ENCODE measurements around the gene FMNL2. TPM values are rescaled to one million over a fixed set of nuclear protein-coding genes. Genes with fewer than 3 reads are reported as not detected.

FMNL2 gene
- total RNA-seq, 1 donor from 2014 or later, result 129 TPM

DNA sequence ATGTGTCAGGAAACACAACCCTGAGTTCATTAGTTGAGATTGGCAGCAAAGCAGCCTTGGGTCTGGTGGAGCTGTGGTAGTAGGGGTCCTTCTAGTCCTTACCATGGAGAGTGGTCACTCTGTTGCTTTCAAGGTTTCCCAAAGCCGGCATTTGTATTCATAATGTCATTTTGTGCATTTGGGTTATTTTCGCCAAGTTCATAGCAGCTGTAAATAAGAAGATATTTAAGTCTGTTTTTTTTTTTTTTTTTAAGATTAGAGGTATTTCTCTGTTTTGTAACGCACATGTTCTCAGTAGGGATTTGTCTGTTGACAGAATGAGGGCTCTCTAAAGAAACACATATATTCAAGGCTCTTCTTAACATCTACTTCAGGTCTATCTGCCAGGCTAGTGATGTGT, 268.2 kb downstream of the FMNL2 start:
- no peak for DNase-seq (ENCODE audit: low spot score)
- intact Hi-C loops (cut with DNase I), result no loop called here

DNA sequence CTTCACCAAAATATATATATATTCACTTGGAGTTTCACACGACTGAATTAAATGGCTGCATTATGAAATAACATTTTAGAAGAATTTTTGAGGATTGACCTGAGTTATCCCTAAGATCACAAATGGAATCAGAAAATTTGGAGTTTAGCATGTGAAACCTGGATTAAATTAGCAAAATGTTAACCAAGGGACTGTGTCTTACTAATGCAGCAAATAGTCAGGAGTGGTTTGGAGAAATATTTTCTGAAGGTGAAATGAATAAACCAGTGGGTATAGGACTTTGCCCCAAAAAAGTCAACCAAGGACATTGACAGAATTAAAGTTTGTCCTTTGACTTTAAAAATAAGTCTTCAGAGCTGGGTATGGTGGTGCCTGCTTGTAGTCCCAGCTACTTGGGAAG, 271.1 kb downstream of the FMNL2 start:
- intact Hi-C loops (cut with DNase I), result no loop called here
- DNase-seq (ENCODE audit: low spot score) (no peak), ATAC-seq (no peak)

More for the DNA sequence above, 268.2 kb downstream of the FMNL2 start:
- no peak for ATAC-seq

DNA sequence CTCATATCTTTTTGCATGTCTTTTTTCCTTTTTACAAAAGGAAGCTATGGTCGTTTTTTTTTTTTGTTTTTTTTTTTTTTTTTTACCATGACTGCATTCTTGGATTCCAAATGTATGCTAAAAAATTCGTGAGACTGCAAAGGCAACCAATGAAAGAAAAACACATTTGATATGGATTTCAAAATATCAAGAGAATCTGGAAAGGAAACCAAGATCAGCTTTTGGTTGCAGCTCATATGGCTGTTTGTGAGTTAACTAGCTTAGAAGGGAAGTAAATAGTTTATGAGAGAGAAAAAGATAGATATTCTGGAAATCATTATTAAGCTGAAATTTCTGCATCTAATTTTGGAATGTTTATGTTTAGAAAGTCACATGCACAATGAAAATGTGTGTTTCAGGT, 272.0 kb downstream of the FMNL2 start:
- intact Hi-C loops (cut with DNase I), result no loop called here
- DNase-seq (ENCODE audit: low spot score) (no peak), ATAC-seq (no peak)

- no peak for DNase-seq (ENCODE audit: low spot score)
- intact Hi-C loops (cut with DNase I), result no loop called here
- no peak for ATAC-seq
Measured at GRCh38 chr2:152607793-152608300, 272.9 kb downstream of the FMNL2 start.

DNA sequence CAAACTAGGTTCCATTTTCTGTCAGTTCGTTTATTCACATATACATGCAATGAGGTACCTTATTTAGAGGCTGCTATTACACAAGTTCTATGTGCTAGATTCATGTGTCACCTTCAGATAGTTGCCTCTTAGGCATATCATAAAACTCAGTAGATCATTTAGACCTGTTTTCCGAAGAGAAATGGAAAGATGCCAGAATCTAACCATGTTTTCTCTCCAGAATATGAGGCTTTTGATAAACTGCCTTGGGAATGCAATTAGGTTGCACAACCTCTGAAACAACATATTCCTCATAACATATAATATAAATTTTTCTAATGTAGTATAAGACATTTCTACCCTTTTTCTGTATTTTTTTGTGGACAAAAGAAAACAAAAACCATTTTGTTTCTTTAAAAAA, 274.2 kb downstream of the FMNL2 start:
- DNase-seq (ENCODE audit: low spot score), result no peak
- no peak for ATAC-seq
- intact Hi-C loops (cut with DNase I), result no loop called here

- intact Hi-C loops (cut with DNase I), result no loop called here
- DNase-seq (ENCODE audit: low spot score) (no peak), ATAC-seq (no peak)
Measured at GRCh38 chr2:152609699-152610098, 274.7 kb downstream of the FMNL2 start.

GRCh38 chr2:152611458-152612231, 276.7 kb downstream of the FMNL2 start:
- intact Hi-C loops (cut with DNase I), result no loop called here
- peak; percentile 69 for DNase-seq (ENCODE audit: low spot score)
- ATAC-seq, result peak; percentile 98

DNA sequence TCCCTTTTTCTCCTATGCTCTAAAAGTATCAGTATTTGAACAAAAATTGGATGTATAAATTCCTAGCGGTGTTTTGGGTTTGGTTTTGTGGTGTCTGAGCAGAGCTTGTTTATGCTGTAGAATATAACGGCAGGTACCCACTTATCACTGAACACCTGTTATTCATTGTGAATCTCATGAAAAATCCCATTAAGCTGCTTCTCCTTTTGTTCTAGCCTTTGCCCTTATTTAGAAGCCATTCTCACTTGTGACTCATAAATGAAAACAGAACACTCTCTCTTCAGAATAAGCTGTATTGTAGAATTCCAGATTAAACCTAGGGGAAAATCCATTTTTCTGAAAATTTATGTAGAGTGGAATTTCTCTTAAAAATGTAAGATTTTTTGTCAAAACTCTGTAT, 278.3 kb downstream of the FMNL2 start:
- intact Hi-C loops (cut with DNase I), result no loop called here
- ATAC-seq (no peak), DNase-seq (ENCODE audit: low spot score) (no peak)

DNA sequence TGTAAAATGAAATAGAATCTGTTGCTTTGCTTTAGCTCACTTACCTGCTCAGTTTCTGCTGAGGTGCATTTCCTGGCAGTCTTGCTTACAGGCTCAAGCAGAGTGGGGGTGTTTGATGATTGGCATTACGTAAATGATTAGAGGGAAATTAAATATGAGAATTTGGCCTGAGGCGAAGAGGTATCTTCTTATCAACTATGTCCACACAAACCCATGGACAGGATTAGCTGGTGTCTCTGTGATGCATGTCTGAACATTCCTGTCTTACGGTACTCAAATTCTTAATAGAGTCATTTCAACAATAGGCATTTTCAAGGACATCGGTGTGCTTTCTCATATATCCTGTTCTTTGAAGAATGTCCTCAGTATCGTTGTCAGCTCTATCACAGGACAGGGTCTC, 280.2 kb downstream of the FMNL2 start:
- ATAC-seq (no peak), DNase-seq (ENCODE audit: low spot score) (no peak)
- intact Hi-C loops (cut with DNase I), result no loop called here

DNA sequence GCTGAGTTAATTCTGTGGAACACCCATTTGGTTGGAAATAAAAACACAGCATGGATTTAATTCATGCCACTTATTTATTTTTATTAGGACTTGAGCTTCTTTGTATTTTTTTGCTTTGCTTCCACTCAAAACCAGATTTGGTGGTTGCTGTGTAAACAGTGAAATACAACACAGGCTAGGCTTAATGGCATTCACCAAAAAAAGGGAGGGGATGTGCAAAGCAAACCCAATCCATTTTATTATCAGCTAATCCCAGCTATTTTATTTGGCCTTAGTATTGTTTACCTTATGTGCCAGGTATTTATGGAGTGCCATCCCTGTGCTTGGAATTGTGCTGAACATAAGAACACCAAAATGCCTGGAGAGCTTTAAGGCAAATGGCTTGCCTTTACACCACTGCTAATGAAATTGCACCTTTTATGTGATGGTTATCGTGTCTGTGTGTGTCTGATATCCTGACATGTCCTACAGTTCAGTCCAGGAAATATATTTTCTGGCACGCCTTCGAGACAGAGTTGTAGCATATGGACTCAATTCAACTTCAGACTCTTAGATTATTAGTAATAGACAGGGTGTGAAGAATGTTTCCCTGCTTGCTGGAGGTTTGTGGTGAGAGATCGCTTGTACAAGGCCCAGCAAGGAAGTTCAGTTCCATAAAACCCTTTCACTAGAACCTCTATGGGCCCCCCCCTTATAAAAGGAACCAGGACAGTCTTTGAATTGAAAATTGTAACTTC, 282.6 kb downstream of the FMNL2 start:
- ATAC-seq (no peak), DNase-seq (ENCODE audit: low spot score) (no peak)
- intact Hi-C loops (cut with DNase I), result no loop called here

DNA sequence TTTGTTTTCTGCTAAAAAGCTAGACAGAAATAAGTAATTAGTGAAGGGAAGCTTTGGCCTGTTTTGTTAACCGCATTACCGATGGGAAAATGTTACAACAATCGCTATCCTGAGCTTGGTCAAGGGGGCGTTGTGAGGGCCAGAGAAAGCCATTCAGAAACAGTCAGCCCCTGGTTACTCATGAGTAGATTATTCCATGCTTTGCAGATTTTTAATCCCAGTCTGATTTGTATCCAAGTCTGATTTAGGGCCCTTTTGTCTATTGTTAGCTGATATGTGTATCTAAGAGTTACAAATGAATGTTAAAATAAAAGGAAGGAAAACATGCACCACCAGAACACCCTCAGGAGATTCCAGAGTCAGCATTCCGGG, 283.2 kb downstream of the FMNL2 start:
- DNase-seq (ENCODE audit: low spot score), result no peak
- peak; percentile 88 for ATAC-seq
- intact Hi-C loops (cut with DNase I), result no loop called here

DNA sequence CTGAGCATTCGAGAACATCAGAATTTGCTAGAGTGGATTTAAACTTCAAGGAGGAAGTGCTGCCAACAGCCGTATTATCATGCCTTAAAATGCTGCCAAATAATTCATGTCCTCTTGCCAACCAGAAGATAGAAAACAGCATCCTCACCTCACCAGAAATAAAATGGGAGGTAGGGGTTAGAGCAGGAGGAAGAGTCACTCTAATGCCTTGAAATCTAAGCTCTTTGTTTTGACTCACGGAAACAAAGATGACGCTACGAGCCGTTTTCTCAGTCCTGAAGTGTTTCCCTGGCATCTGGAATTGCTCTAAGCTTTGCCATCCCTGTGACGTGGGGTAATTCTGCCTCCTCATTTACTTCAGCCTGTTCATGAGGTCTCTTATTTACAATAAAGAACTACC, 285.2 kb downstream of the FMNL2 start:
- no peak for DNase-seq (ENCODE audit: low spot score)
- no peak for ATAC-seq
- intact Hi-C loops (cut with DNase I), result no loop called here

DNA sequence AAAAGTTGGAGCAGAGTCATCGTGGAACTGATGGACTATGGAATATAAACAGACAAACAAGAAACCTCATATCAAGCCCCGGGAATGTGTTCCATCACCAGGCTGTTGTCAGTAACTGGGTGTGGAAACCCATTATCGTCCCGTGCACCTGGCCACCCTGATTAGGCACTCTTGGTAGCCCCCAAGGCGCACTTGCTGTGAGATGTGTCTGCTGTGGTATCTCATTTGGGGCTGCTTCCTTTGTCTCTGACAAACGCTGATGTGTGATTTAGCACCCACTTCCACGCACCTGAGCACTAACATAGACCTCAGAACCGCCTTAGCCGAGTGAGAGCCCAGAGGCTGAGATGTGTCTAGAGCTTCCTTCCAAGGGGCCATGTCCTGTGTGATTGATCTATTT, 286.0 kb downstream of the FMNL2 start:
- intact Hi-C loops (cut with DNase I), result no loop called here
- DNase-seq (ENCODE audit: low spot score) (no peak), ATAC-seq (no peak)

- DNase-seq (ENCODE audit: low spot score) (peak; percentile 73), ATAC-seq (no peak)
- intact Hi-C loops (cut with DNase I), result no loop called here
Measured at GRCh38 chr2:152622219-152622618, 287.2 kb downstream of the FMNL2 start.

DNA sequence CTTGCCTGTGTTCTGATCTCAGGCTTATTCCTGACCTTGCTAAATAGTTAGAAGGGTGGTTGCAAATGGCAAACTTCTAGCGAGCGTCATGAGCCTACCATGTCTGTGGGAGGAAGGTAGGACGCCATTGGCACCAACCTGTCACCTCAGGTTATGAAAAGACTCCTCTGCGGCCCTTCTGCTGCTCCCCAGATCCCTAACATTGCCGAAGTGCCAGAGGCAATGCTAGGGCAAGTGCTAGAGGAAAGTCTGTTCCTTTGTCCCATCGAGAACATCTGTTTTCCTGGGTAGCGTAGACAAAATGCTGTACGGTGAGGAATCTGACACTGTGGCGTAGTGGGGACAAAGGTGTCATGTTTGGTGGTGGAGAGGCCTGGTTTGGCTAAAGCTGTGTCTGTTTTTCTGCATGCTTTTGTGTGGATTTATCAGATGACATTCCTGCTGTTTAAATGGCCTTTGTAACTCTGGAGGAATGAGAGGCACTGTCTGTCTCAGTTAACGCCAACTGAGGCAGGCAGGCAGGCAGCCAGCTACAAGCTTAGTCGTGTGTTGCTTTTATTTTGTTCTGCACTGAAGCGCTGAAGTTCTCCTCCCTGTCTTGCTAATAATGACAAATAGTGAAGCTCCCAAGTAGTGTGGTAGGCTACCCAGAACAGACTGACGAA, 288.2 kb downstream of the FMNL2 start:
- ATAC-seq (no peak), DNase-seq (ENCODE audit: low spot score) (no peak)
- intact Hi-C loops (cut with DNase I), result no loop called here

DNA sequence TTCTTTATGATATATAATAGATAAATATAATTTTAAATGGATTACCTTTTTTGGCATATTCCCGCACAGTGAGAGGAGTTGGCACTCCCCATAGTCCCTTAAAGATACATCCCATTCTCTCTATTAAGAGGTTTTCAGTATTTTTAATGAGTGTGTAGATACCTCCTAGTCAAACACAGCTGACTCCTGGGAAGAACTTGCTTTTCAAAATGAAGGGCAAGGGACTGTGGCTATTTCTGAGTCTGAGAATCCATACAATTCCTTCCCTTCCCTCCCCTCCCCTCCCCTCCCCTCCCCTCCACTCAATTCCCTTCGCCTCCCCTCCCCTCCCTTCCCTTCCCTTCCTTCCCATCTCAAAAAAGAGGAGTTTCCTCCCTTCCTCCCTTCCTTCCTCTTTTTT, 288.8 kb downstream of the FMNL2 start:
- intact Hi-C loops (cut with DNase I), result no loop called here
- DNase-seq (ENCODE audit: low spot score), result no peak
- ATAC-seq, result no peak

DNA sequence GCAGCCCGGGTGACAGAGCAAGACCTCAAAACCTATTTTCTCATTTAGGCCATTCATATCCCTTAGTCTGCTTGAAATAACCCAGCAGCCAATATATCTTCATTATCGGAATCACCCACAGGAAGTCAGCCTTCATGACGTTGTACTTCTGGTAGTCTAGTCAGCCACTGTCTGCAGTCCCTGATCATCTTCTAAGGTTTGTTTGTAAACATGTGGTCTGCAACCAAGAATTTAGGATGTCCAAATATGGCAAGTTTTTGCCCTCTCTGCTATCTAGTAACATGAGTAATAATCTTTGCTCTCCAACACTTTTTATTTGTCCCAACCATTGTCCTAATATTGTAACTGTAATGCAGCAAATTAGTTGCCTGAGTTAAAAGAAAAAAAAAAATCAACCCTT, 289.8 kb downstream of the FMNL2 start:
- intact Hi-C loops (cut with DNase I), result no loop called here
- ATAC-seq (no peak), DNase-seq (ENCODE audit: low spot score) (no peak)

DNA sequence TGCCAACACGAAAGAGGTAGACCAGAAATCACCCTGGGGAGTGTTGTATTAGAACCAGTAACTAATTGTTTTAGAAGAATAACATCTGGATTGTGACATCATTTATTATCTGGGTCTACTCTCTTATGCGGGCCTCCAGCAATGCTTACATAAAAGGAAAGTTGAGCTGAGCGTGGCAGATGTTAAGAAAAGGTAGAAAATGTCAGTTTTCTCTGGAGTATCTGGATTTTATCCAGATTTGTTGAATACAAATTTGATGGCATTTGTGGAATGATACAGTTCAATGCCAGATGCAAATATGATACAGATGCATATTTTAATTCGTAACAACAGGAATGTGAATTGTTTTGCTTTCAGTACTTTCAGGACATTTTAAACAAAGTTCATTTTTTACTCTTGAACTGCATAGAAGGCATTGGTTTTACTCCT, 292.0 kb downstream of the FMNL2 start:
- intact Hi-C loops (cut with DNase I), result no loop called here
- ATAC-seq, result peak; percentile 12

DNA sequence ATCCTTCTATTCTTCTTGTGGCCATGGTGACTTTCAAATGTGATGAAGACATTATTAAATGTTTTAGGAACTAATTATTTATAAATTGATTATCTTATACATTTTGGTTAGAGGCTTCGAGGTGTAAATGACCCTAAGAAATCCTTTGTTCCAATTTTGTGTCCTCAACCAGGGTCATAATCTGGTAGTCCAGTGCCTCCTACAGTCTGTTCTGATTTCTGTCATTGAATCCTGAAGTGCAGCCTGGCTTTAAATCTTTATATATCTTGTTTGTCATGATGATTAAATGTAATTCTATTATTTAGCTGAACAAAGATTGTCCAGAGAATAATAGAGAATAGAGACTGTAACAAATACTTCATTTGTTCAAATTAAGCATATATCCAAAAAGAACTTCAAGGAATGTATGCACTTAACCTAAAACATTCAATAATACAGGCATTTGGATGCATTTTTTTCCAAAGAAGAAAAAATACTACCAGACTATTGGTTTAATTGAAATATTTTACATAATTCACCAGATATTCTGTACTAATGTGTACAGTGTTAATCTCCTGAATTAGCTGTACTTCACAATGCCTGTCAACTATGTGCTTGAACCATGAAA, 292.5 kb downstream of the FMNL2 start:
- ATAC-seq, result peak; percentile 80
- intact Hi-C loops (cut with DNase I), result no loop called here

More for the DNA sequence above, 292.0 kb downstream of the FMNL2 start:
- DNase-seq (ENCODE audit: low spot score), result no peak

DNA sequence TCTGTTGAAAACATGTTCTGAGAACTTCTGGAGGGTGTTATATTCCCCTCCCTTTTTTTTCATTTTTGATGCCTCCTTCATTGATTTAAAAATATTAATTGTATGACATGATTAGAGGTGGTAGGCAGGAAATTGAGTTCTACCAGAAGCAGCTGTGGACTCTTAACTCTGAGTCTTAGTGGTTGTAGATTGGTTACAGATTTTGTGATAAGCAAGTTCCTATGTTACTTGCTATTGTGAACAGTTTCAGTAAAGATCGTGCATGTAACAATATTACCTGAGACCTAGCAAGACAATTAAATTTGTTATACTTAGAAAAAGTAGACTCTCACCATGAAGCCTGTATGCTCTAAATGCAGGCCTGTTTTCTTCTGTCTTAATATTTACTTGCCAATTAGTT, 294.2 kb downstream of the FMNL2 start:
- DNase-seq (ENCODE audit: low spot score), result no peak
- intact Hi-C loops (cut with DNase I), result no loop called here
- ATAC-seq, result no peak

More for the DNA sequence above, 292.5 kb downstream of the FMNL2 start:
- DNase-seq (ENCODE audit: low spot score), result no peak
